ENCODE measurements around the gene GPC3. TPM values are rescaled to one million over a fixed set of nuclear protein-coding genes. Genes with fewer than 3 reads are reported as not detected.

The GPC3 gene
- total RNA-seq, 2 donors from 2014 or later = 0.66 to 1.4 TPM

GRCh38 chrX:133956570-133957340, 28.6 kb downstream of the GPC3 start:
- H3K9me3 Mint-ChIP-seq = peaks cover 4 to 8% of the 10 kb centered on the region in 2 donors
- no peak for DNase-seq (ENCODE audit: low spot score in 2 of 2)
- peaks cover 0 to 6% of the 10 kb centered on the region in 2 donors for H3K36me3 Mint-ChIP-seq
- H3K27ac Mint-ChIP-seq = no peak overlapping the region
- ATAC-seq = no peak

GRCh38 chrX:133953785-133954355, 31.5 kb downstream of the GPC3 start:
- ATAC-seq (no peak), DNase-seq (ENCODE audit: low spot score in 2 of 2) (no peak)
- H3K36me3 Mint-ChIP-seq = peaks cover 0 to 6% of the 10 kb centered on the region in 2 donors
- peaks cover 4 to 8% of the 10 kb centered on the region in 2 donors for H3K9me3 Mint-ChIP-seq
- no peak overlapping the region for H3K27ac Mint-ChIP-seq

GRCh38 chrX:133953078-133953477, 32.3 kb downstream of the GPC3 start:
- peaks cover 0 to 6% of the 10 kb centered on the region in 2 donors for H3K36me3 Mint-ChIP-seq
- ATAC-seq (no peak), DNase-seq (ENCODE audit: low spot score in 2 of 2) (no peak)
- peaks cover 4 to 8% of the 10 kb centered on the region in 2 donors for H3K9me3 Mint-ChIP-seq
- H3K27ac Mint-ChIP-seq = no peak overlapping the region

GRCh38 chrX:133951098-133951497, 34.3 kb downstream of the GPC3 start:
- H3K27ac Mint-ChIP-seq = no peak overlapping the region
- H3K36me3 Mint-ChIP-seq = peaks cover 0 to 6% of the 10 kb centered on the region in 2 donors
- H3K9me3 Mint-ChIP-seq = peaks cover 4 to 8% of the 10 kb centered on the region in 2 donors
- ATAC-seq (no peak), DNase-seq (ENCODE audit: low spot score in 2 of 2) (no peak)

DNA sequence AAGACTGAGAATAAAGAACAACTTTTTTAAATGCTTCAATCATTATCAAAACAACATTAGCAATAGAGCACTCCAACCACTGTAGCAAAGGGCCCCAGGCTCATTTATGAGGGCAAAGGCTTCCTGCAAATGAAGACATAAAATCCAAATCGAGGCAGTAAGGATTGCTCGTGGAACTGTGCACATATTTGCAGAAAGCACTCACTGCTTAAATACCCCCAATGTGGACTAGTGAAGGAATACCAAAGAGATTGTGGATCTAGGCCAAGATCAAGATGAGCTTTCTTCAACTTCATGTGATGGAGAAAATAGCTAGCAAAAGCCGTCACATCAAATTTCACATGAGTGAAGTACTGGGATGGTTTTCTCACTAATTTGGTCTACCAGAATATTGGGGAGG, 35.2 kb downstream of the GPC3 start:
- Mint-ChIP-seq H3K9me3 (peaks cover 2 to 5% of the 10 kb centered on the region in 2 donors), H3K27ac (no peak overlapping the region), H3K36me3 (peaks cover 0 to 3% of the 10 kb centered on the region in 2 donors)
- ATAC-seq (no peak), DNase-seq (ENCODE audit: low spot score in 2 of 2) (no peak)

DNA sequence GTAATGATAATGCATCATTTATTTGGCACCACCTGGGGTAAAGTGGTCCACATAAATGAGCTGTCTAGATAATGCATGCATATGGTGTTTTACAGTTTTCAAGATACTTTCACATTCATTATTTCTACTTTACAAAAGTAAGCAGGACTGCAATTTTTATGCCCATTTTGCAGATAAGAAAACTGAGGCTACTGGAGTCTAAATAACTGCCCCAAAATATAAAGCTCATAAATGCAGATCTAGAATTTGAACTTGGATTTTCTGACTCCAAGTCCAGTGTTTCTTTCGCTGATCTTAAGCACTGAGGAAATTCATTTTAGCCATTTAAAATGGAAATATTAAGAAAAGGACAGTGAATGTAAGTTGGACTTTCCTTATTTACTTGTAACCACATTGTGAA, 36.5 kb downstream of the GPC3 start:
- Mint-ChIP-seq H3K9me3 (peaks cover 0 to 3% of the 10 kb centered on the region in 2 donors), H3K36me3 (no peaks in the 10 kb centered on the region), H3K27ac (no peak overlapping the region)
- ATAC-seq (no peak), DNase-seq (ENCODE audit: low spot score in 2 of 2) (no peak)

DNA sequence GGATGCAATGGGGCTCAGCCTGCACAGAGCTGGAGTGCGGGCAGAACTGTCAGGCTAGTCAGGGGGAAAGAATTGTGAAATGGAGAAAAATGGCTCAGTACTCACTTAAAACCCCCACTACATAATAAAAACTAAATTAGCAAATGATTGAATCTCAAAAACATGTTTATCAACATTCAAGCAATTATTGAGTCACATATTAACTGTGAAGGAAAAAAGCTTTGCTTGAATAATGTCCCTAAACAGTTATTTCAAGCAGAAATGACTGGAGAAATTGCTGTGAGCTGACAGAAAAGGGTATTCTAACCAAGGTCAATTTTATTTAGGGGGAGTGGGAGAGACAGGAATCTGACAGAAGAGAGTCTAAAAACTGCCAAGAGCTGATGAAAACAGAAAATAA, 37.4 kb downstream of the GPC3 start:
- H3K36me3 Mint-ChIP-seq = no peaks in the 10 kb centered on the region
- no peaks in the 10 kb centered on the region for H3K9me3 Mint-ChIP-seq
- DNase-seq (ENCODE audit: low spot score in 2 of 2) = no peak

GRCh38 chrX:133947022-133947421, 38.4 kb downstream of the GPC3 start:
- no peaks in the 10 kb centered on the region for H3K9me3 Mint-ChIP-seq
- no peaks in the 10 kb centered on the region for H3K36me3 Mint-ChIP-seq
- H3K27ac Mint-ChIP-seq = no peak overlapping the region
- DNase-seq (ENCODE audit: low spot score in 2 of 2) (no peak), ATAC-seq (no peak)

More for the DNA sequence above, 37.4 kb downstream of the GPC3 start:
- no peak overlapping the region for H3K27ac Mint-ChIP-seq
- ATAC-seq = no peak

- DNase-seq (ENCODE audit: low spot score in 2 of 2) (no peak), ATAC-seq (no peak)
- no peak overlapping the region for H3K27ac Mint-ChIP-seq
- no peaks in the 10 kb centered on the region for H3K9me3 Mint-ChIP-seq
- H3K36me3 Mint-ChIP-seq = no peaks in the 10 kb centered on the region
Observed at GRCh38 chrX:133943507-133943906, 41.9 kb downstream of the GPC3 start.

DNA sequence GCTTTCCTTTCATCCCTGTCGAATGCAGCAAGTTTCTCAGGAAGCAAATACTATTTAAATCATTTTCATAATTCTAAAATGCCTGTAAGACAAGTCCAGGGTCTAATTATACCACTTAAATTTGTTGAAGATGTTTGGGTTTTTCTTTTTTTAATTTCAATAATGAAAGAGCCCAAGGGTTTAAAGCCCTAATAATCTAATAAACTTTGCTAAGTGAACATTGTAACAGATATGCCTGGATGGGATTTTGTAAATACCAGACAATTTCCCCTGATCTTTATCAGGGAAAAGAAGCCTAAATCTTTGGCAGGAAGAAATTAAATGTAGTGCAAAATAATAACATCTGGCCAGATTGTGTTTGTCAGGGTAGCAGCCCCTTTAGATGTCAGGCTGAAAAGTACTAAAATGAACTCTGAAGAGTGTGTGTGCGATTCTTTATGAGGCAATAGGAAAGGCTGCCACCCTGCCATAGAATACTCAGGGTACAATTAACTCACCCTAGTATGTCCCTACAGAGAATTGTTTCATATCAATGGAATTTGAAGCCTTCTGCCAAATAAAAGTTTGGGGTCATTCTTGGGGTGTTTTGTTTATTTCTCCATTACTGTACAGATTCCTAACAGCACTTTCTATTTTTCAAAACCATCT, 45.6 kb downstream of the GPC3 start:
- Mint-ChIP-seq H3K36me3 (no peaks in the 10 kb centered on the region), H3K9me3 (no peaks in the 10 kb centered on the region), H3K27ac (no peak overlapping the region)
- ATAC-seq (no peak), DNase-seq (ENCODE audit: low spot score in 2 of 2) (no peak)

- ATAC-seq (no peak), DNase-seq (ENCODE audit: low spot score in 2 of 2) (no peak)
- Mint-ChIP-seq H3K27ac (no peak overlapping the region), H3K36me3 (no peaks in the 10 kb centered on the region), H3K9me3 (no peaks in the 10 kb centered on the region)
Observed at GRCh38 chrX:133938530-133938929, 46.9 kb downstream of the GPC3 start.

GRCh38 chrX:133937022-133937421, 48.4 kb downstream of the GPC3 start:
- no peak overlapping the region for H3K27ac Mint-ChIP-seq
- no peak for ATAC-seq
- DNase-seq (ENCODE audit: low spot score in 2 of 2) = no peak
- H3K9me3 Mint-ChIP-seq = no peaks in the 10 kb centered on the region
- no peaks in the 10 kb centered on the region for H3K36me3 Mint-ChIP-seq

DNA sequence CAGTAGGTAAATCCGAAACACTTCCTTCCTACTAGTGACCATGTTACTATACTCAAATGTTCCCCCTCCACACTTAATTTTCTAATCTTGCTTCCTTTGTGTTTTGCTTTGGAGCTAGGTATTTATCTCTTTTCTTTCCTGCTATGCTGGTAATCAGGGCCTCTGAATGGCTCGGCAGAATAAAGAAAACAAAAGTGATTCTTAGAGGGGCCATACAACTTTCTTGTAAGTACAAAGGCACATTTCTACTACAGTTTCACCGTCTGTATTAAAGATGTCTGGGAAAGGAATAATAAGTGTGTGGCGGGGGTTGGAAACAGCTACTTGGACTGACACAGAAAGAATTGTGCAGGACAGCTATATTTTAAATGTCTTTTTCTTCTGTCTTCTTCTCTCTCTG, 50.3 kb downstream of the GPC3 start:
- Mint-ChIP-seq H3K27ac (no peak overlapping the region), H3K9me3 (no peaks in the 10 kb centered on the region), H3K36me3 (no peaks in the 10 kb centered on the region)
- DNase-seq (ENCODE audit: low spot score in 2 of 2) = no peak
- ATAC-seq = no peak

- no peak overlapping the region for H3K27ac Mint-ChIP-seq
- ATAC-seq (no peak), DNase-seq (ENCODE audit: low spot score in 2 of 2) (no peak)
- no peaks in the 10 kb centered on the region for H3K9me3 Mint-ChIP-seq
- H3K36me3 Mint-ChIP-seq = no peaks in the 10 kb centered on the region
Observed at GRCh38 chrX:133933316-133933715, 52.1 kb downstream of the GPC3 start.

GRCh38 chrX:133929836-133930464, 55.4 kb downstream of the GPC3 start:
- H3K27ac Mint-ChIP-seq = no peak overlapping the region
- ATAC-seq (no peak), DNase-seq (ENCODE audit: low spot score in 2 of 2) (no peak)
- H3K9me3 Mint-ChIP-seq = peaks cover 0 to 3% of the 10 kb centered on the region in 2 donors
- H3K36me3 Mint-ChIP-seq = no peaks in the 10 kb centered on the region

DNA sequence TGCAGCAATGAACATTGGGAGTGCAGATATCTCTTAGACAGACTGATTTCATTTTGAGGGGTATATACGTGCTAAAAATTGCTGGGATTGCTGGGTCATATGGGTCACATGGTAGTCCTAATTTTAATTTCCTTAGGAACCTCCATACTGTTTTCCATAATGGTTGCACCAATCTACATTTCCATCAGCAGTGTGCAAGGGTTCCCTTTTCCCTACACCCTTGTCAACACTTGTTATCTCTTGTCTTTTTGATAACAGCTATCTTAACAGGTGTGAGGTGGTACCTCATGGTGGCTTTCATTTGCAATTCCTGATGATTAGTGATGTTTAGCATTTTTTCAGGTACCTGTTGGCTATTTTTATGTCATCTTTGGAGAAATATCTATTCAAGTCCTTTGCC, 57.0 kb downstream of the GPC3 start:
- no peak overlapping the region for H3K27ac Mint-ChIP-seq
- H3K36me3 Mint-ChIP-seq = no peaks in the 10 kb centered on the region
- no peak for DNase-seq (ENCODE audit: low spot score in 2 of 2)
- ATAC-seq = no peak
- peaks cover 0 to 8% of the 10 kb centered on the region in 2 donors for H3K9me3 Mint-ChIP-seq

DNA sequence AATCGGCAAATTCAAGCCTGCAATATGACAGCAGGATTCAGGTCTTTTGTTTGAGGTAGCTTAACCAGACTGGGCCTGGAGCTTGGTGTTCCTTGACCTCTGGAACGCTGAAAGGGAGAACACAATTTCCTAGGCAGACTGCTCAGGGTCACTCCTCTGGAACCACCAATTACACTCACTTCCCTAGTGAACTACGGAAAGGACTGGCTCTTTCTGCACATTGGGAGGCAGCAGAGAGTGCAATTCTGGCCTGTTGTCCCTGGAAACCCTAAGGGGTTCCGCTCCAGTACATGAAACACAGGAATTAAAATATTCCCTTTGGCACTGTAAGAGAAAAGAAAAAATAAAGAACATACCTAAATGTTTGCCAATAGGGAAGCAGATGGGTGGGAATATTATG, 58.6 kb downstream of the GPC3 start:
- Mint-ChIP-seq H3K27ac (no peak overlapping the region), H3K9me3 (peaks cover 0 to 10% of the 10 kb centered on the region in 2 donors), H3K36me3 (peaks cover 0 to 7% of the 10 kb centered on the region in 2 donors)
- DNase-seq (ENCODE audit: low spot score in 2 of 2) = no peak
- ATAC-seq = no peak
